ENCODE data around the gene GRPEL2. TPM values are rescaled to one million over a fixed set of nuclear protein-coding genes. Genes with fewer than 3 reads are reported as not detected.

GRPEL2 gene
- total RNA-seq, 4 donors from 2014 or later: 2.2 to 10.6 (median 6.4) TPM

DNA sequence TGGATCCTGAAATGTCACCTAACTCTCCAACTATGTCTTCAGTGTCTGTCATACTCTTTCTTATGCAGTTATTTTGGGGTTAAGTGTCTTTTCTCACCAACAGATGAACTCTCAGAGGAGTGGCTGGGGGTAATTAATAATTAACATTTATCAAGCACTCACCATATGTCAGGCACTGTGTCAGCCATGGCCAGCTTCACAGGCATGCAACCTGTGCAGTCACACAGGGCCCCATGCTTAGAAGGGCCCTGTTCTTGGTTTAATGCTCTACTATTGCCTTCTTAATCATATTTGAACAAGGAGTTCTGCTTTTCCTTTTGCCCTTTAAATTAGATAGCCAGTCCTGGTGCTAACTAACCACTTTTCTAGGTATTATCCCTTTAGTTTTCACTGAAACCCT lies 3.4 kb upstream of the GRPEL2 start:
- intact Hi-C loops (cut with DNase I; ENCODE audit: low total_unique reads): no loop called here
- H3K27ac ChIP-seq: no peak overlapping the region

DNA sequence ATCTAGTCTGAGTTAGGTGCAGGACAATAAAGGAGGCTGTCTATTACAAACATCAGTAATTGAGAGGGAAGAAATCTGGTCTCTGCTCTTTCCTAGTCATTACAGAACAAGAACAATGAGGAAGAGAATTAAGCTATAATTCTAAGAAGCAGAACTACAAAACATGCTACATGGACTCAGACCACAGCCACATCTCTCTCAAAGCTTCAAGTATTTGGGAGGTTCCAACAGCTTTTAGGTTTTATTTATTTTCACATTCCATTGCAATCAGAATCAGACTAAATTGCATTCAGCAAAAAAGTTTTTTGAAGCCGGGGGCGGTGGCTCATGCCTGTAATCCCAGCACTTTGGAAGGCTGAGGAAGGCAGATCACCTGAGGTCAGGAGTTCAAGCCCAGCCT lies 1.1 kb upstream of the GRPEL2 start:
- Histone ChIP-seq H3K4me3 (no peak overlapping the region), H3K9me3 (no peaks in the 10 kb centered on the region), H3K27me3 (no peaks in the 10 kb centered on the region), H3K36me3 (peaks cover 0 to 4% (median 2%) of the 10 kb centered on the region in 4 donors), H3K27ac (peak overlapping the region in 2 of 4 donors; percentile 76 to 88), H3K4me1 (peaks cover 4 to 28% (median 12%) of the 10 kb centered on the region in 4 donors)
- TF ChIP-seq POLR2AphosphoS5 (IDR thresholded peaks at IDR 0.05) (no peak), EP300 (IDR thresholded peaks at IDR 0.05; ENCODE audit: low read depth) (no peak), POLR2A (IDR thresholded peaks at IDR 0.05) (no peak)
- TF ChIP-seq, protein P1, sequence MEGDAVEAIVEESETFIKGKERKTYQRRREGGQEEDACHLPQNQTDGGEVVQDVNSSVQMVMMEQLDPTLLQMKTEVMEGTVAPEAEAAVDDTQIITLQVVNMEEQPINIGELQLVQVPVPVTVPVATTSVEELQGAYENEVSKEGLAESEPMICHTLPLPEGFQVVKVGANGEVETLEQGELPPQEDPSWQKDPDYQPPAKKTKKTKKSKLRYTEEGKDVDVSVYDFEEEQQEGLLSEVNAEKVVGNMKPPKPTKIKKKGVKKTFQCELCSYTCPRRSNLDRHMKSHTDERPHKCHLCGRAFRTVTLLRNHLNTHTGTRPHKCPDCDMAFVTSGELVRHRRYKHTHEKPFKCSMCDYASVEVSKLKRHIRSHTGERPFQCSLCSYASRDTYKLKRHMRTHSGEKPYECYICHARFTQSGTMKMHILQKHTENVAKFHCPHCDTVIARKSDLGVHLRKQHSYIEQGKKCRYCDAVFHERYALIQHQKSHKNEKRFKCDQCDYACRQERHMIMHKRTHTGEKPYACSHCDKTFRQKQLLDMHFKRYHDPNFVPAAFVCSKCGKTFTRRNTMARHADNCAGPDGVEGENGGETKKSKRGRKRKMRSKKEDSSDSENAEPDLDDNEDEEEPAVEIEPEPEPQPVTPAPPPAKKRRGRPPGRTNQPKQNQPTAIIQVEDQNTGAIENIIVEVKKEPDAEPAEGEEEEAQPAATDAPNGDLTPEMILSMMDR (IDR thresholded peaks at IDR 0.05): no peak
- intact Hi-C loops (cut with DNase I; ENCODE audit: low total_unique reads) (no loop called here), in situ Hi-C loops (cut with MboI; ENCODE audit: low pct_ligation_motif_present in 1 of 4, low pct_unique_long_range_greater_than_20kb in 1 of 4, low sequenced_read_pairs in 3 of 4) (loop anchor here in 1 of 4 donors (25.0 kb wide), 1 partner anchor 218 kb away; the partner anchor contains the start of gene CSNK1A1)
- 75 to 100% methylated on average over 2 of the region's 2 CpGs for WGBS, 2 donors (ENCODE audit: low coverage in 1 of 2)
- no peak for DNase-seq

More for the DNA sequence above, 3.4 kb upstream of the GRPEL2 start:
- Histone ChIP-seq H3K4me1 (peaks cover 4 to 17% (median 12%) of the 10 kb centered on the region in 4 donors), H3K4me3 (no peak overlapping the region), H3K27me3 (no peaks in the 10 kb centered on the region), H3K36me3 (no peaks in the 10 kb centered on the region), H3K9me3 (no peaks in the 10 kb centered on the region)
- in situ Hi-C loops (cut with MboI; ENCODE audit: low pct_ligation_motif_present in 1 of 4, low pct_unique_long_range_greater_than_20kb in 1 of 4, low sequenced_read_pairs in 3 of 4): loop anchor here in 1 of 4 donors (25.0 kb wide), 1 partner anchor 220 kb away; the partner anchor contains the start of gene CSNK1A1
- DNase-seq: no peak
- no peak for TF ChIP-seq POLR2AphosphoS5 (IDR thresholded peaks at IDR 0.05)
- TF ChIP-seq EP300 (IDR thresholded peaks at IDR 0.05; ENCODE audit: low read depth): no peak
- TF ChIP-seq POLR2A (IDR thresholded peaks at IDR 0.05): no peak
- TF ChIP-seq, protein P1 (IDR thresholded peaks at IDR 0.05): no peak

DNA sequence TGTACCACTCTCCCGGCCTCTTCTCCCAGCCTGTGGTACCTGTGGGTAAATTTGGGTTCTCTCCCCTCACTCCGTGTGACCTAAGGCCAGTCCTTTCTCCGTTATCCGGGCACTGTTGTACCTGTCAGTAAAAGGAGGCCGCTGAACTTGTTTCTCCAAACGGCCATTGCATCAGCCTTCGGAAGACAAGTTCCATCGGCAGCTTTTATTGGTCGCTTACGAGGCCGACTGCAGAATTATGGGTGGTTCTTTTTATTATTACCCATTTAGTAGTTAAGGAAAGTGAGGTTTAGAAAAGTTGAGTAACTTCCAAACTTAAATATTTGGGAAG lies 558 bp downstream of the GRPEL2 start:
- Histone ChIP-seq H3K27ac (peak overlapping the region; percentile 76 to 91 (median 87)), H3K4me3 (peak overlapping the region; percentile 50 to 84 (median 61)), H3K9me3 (no peaks in the 10 kb centered on the region), H3K36me3 (peaks cover 0 to 20% (median 10%) of the 10 kb centered on the region in 4 donors), H3K4me1 (peaks cover 4 to 28% (median 12%) of the 10 kb centered on the region in 4 donors), H3K27me3 (no peaks in the 10 kb centered on the region)
- in situ Hi-C loops (cut with MboI; ENCODE audit: low pct_ligation_motif_present in 1 of 4, low pct_unique_long_range_greater_than_20kb in 1 of 4, low sequenced_read_pairs in 3 of 4) (loop anchor here in 1 of 4 donors (25.0 kb wide), 1 partner anchor 216 kb away; the partner anchor contains the start of gene CSNK1A1), intact Hi-C loops (cut with DNase I; ENCODE audit: low total_unique reads) (no loop called here)
- TF ChIP-seq POLR2A (IDR thresholded peaks at IDR 0.05) (no peak), POLR2AphosphoS5 (IDR thresholded peaks at IDR 0.05) (no peak), EP300 (IDR thresholded peaks at IDR 0.05; ENCODE audit: low read depth) (no peak)
- TF ChIP-seq, protein P1 (IDR thresholded peaks at IDR 0.05): no peak
- WGBS, 2 donors (ENCODE audit: low coverage in 1 of 2): 2% methylated on average over 11 of the region's 11 CpGs; no CpG with 5 or more reads in 1 of the 2 donors
- DNase-seq: no peak

DNA sequence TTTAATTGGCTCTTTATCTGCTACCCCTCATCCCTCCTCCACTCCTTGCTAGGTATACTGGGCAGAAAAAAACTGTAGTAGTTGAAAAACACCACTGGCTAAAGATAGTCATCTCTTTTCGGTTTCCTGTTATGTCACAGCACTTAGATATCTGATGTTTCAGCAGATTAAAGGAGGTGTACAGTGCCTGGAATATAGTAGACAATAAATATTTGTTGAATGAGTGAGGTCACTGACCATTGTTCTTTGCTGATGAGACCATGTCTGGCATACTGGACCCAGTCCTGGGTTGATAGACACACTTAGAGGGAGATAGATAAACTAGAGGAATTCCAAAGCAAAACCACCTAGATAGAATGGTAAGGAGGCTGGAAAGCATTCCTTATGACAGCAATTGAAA lies 3.2 kb downstream of the GRPEL2 start:
- H3K27me3 ChIP-seq: no peaks in the 10 kb centered on the region
- TF ChIP-seq POLR2AphosphoS5 (IDR thresholded peaks at IDR 0.05): no peak
- TF ChIP-seq, protein P1 (IDR thresholded peaks at IDR 0.05): no peak
- TF ChIP-seq EP300 (IDR thresholded peaks at IDR 0.05; ENCODE audit: low read depth): no peak
- no peak for TF ChIP-seq POLR2A (IDR thresholded peaks at IDR 0.05)
- H3K27ac ChIP-seq: peak overlapping the region in 1 of 4 donors; percentile 15
- no peak overlapping the region for H3K4me3 ChIP-seq
- no peak for DNase-seq
- peaks cover 0 to 43% (median 16%) of the 10 kb centered on the region in 4 donors for H3K36me3 ChIP-seq
- in situ Hi-C loops (cut with MboI; ENCODE audit: low pct_ligation_motif_present in 1 of 4, low pct_unique_long_range_greater_than_20kb in 1 of 4, low sequenced_read_pairs in 3 of 4) (loop anchor here in 1 of 4 donors (25.0 kb wide), 1 partner anchor 214 kb away; the partner anchor contains the start of gene CSNK1A1), intact Hi-C loops (cut with DNase I; ENCODE audit: low total_unique reads) (no loop called here)
- 76 to 80% methylated on average over 1 of the region's 1 CpG for WGBS, 2 donors (ENCODE audit: low coverage in 1 of 2)
- no peaks in the 10 kb centered on the region for H3K9me3 ChIP-seq
- H3K4me1 ChIP-seq: peaks cover 4 to 28% (median 12%) of the 10 kb centered on the region in 4 donors
